Peyer's patch (tissue), 4 donors: ENCODE results near the gene SPACA6. TPM values are rescaled to one million over a fixed set of nuclear protein-coding genes. Genes with fewer than 3 reads are reported as not detected.

Experiments
- DNase-seq, 3 donors: peaks; one replicate each; pipeline ENCODE4 v3.0.0-alpha.2; 2017 to 2019
- H3K27ac ChIP-seq, 4 donors: fragments of 200-600 bp; sonication (generic); one replicate each; pipeline ENCODE4 v1.5.1; 2016 to 2019
- H3K27me3 ChIP-seq, 2 donors: fragments of 200-600 bp; sonication (generic); one replicate each; pipeline ENCODE4 v1.5.1; 2019
- H3K36me3 ChIP-seq, 3 donors: fragments of 200-600 bp; sonication (generic); one replicate each; pipeline ENCODE4 v1.5.1; 2016 to 2019
- H3K4me1 ChIP-seq, 4 donors: fragments of 200-600 bp; sonication (generic); one replicate each; pipeline ENCODE4 v1.5.1; 2016 to 2019
- H3K4me3 ChIP-seq, 4 donors: fragments of 200-600 bp; sonication (generic); 1 replicate in 3 of 4; 2 replicates in 1 of 4; pipeline ENCODE4 v1.5.1; 2016 to 2019; ENCODE audit warnings: mild to moderate bottlenecking in 1 of 4
- H3K9me3 ChIP-seq, 4 donors: fragments of 200-600 bp; sonication (generic); one replicate each; pipeline ENCODE4 v1.5.1; 2016 to 2019; ENCODE audit warnings: mild to moderate bottlenecking in 1 of 4
- POLR2A ChIP-seq, 2 donors: fragments of 450-650 bp; IDR thresholded peaks; one replicate each; pipeline ENCODE4 v1.5.1; 2017; ENCODE audit warnings: antibody characterized with exemption in 2 of 2, mild to moderate bottlenecking in 2 of 2, moderate library complexity in 2 of 2
- total RNA-seq, 4 donors: library from RNA; depleted of rRNA; stranded (reverse); fragments of >200 nt; gene quantifications; one replicate each; pipeline ENCODE4 v1.1.0, GENCODE V29; 2016
- TF ChIP-seq, protein P1 (sequence below), 6 experiments: fragments of 450-650 bp in 4 of 6; fragments of 200-600 bp in 2 of 6; sonication (generic) in 1 of 6; IDR thresholded peaks; one replicate each; pipeline ENCODE4 v1.5.1; 2017 to 2019; ENCODE audit warnings: antibody characterized with exemption in 6 of 6, mild to moderate bottlenecking in 3 of 6, moderate library complexity in 1 of 6

SPACA6 gene
- total RNA-seq, 4 donors from 2014 or later, result 3.0 to 29.7 (median 11.6) TPM

DNA sequence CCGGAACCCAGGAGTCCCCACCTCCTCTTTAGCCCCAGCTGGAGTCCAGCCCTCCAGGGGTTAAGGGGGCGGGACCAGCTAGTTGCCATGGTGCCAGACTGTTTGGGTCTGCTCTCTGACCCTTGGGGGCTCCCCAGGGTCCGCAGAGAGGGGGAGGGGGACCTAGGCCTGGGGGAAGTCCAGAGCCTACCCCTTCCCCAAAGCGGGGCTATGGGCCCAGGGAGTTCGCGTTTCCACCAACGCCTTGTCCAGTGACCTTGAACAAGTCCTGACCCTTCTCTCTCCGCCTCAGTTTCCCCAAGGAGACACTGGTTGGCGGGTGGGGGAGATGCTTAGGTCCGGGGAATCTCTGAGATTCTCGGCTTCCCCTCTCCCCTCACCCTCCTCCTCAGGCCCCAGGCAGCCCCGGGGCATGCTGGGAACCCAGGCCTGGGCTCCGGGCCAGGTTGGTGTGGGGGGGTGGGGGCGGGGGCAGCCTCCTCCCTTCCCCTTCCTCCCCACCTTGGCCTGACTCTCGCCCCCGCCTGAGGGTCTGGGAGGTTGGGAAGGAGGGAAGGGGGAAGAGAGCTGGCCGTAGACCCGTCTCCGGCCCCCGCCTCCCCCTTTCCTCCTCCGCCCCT, 2.6 kb upstream of the SPACA6 start:
- no peak for TF ChIP-seq POLR2A (IDR thresholded peaks at IDR 0.05)
- TF ChIP-seq, protein P1, sequence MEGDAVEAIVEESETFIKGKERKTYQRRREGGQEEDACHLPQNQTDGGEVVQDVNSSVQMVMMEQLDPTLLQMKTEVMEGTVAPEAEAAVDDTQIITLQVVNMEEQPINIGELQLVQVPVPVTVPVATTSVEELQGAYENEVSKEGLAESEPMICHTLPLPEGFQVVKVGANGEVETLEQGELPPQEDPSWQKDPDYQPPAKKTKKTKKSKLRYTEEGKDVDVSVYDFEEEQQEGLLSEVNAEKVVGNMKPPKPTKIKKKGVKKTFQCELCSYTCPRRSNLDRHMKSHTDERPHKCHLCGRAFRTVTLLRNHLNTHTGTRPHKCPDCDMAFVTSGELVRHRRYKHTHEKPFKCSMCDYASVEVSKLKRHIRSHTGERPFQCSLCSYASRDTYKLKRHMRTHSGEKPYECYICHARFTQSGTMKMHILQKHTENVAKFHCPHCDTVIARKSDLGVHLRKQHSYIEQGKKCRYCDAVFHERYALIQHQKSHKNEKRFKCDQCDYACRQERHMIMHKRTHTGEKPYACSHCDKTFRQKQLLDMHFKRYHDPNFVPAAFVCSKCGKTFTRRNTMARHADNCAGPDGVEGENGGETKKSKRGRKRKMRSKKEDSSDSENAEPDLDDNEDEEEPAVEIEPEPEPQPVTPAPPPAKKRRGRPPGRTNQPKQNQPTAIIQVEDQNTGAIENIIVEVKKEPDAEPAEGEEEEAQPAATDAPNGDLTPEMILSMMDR (IDR thresholded peaks at IDR 0.05), result no peak
- H3K27me3 ChIP-seq, result no peaks in the 10 kb centered on the region
- DNase-seq, result peak; percentile 35 to 62 (median 57)
- no peaks in the 10 kb centered on the region for H3K9me3 ChIP-seq
- peak overlapping the region; percentile 53 to 87 (median 62) for H3K4me3 ChIP-seq
- peaks cover 0 to 3% (median 0%) of the 10 kb centered on the region in 3 donors for H3K36me3 ChIP-seq
- peak overlapping the region; percentile 80 to 95 (median 84) for H3K27ac ChIP-seq
- H3K4me1 ChIP-seq, result peaks cover 0 to 20% (median 8%) of the 10 kb centered on the region in 4 donors

DNA sequence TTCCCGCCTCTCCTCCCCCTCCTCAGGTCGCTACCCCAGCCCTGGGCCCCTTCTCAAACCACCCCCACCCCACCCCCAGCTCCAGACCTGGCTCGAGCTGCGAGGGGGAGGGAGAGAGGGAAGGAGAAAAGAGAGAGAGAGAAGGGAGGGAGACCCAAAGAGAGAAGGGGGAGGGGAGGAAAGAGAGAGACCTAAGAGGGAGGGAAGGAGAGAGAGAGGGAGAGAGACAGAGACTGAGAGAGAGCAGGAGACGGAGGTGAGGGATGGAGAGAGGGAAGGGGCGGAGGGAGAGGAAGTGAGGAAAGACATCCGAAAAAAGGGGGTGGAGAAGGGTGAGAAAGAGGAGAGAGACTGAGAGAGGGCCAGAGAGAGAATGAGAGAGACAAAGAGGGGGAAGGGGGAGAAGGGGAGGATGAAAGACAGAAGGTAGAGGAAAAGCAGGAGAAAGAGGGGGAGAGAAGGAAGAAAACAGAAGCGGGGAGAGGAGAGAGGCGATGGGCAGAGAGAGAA, 2.0 kb upstream of the SPACA6 start:
- TF ChIP-seq POLR2A (IDR thresholded peaks at IDR 0.05), result no peak
- TF ChIP-seq, protein P1 (IDR thresholded peaks at IDR 0.05), result no peak
- peak overlapping the region; percentile 53 to 87 (median 62) for H3K4me3 ChIP-seq

DNA sequence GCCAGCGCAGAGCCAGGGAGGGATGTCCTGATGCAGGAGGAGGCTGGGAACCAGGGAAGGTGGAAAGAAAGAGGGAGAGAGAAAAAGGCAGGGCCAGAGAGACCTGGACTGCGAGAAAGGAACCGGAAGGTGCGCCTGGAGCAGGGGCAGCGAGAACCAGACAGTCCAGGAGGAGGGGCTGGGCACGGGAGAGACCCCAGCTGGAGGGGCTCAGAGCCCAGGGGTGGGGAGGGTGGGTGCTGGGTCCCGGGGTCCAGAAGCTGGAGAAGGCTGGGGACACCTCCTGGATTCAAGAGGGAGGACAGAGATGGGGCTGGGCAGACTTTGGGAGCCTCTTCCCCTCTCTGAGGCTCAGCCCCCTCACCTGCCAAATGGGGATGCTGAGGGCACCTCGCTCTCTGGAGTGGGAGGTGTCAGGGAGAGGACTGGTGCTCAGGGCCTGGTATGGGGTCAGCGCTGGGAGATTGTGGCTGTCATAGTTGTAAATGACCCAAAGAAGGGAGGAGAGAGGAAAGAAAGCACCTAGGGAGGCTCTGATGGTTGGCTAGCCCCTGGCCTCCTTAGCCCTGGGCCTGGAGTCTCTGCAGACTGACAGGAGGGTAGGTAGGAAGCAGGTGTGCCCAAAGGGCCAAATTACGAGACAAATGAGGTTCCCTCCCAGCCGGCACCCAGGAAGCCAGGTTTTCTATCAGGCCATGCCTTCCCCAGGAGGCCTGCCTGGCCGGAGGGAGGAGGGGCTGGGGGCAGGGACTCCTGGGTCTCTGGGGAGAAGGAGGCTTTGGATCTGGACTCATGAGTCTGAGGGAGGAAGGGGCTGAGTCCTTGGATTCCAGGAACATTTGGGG, 1.3 kb upstream of the SPACA6 start:
- TF ChIP-seq, protein P1 (IDR thresholded peaks at IDR 0.05), result no peak
- TF ChIP-seq POLR2A (IDR thresholded peaks at IDR 0.05), result no peak

More for the DNA sequence above, 2.0 kb upstream of the SPACA6 start:
- Histone ChIP-seq H3K27ac (peak overlapping the region; percentile 80 to 95 (median 84)), H3K9me3 (no peaks in the 10 kb centered on the region), H3K36me3 (peaks cover 0 to 4% (median 0%) of the 10 kb centered on the region in 3 donors), H3K27me3 (no peaks in the 10 kb centered on the region), H3K4me1 (peaks cover 0 to 20% (median 8%) of the 10 kb centered on the region in 4 donors)
- no peak for DNase-seq

DNA sequence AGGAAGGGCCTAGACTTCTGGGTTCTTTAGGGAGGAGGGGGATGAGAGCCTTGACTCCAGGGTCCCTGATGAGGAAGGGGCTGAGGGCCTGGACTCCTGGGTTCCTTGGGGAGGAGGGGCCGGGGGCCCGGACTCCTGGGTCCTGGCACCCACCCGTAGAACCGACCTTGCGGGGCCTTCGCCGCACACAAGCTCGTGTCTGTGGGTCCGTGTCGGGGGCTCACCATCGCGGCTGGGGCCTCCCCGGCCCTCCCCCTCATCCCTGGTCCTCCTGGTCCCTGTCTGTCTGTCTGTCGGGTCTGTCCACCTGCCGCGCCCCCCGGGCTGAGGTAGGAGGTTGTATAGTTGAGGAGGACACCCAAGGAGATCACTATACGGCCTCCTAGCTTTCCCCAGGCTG, 662 bp upstream of the SPACA6 start:
- peaks cover 0 to 18% (median 8%) of the 10 kb centered on the region in 4 donors for H3K4me1 ChIP-seq
- TF ChIP-seq, protein P1 (IDR thresholded peaks at IDR 0.05), result no peak
- TF ChIP-seq POLR2A (IDR thresholded peaks at IDR 0.05), result no peak
- DNase-seq, result peak in 1 of 3 donors; percentile 32
- no peaks in the 10 kb centered on the region for H3K27me3 ChIP-seq
- no peaks in the 10 kb centered on the region for H3K9me3 ChIP-seq
- H3K27ac ChIP-seq, result no peak overlapping the region
- peaks cover 0 to 4% (median 0%) of the 10 kb centered on the region in 3 donors for H3K36me3 ChIP-seq
- peak overlapping the region in 1 of 4 donors; percentile 87 for H3K4me3 ChIP-seq

More for the DNA sequence above, 1.3 kb upstream of the SPACA6 start:
- no peak for DNase-seq
- peaks cover 0 to 4% (median 0%) of the 10 kb centered on the region in 3 donors for H3K36me3 ChIP-seq
- no peaks in the 10 kb centered on the region for H3K9me3 ChIP-seq
- peak overlapping the region in 1 of 4 donors; percentile 18 for H3K27ac ChIP-seq
- peaks cover 0 to 20% (median 8%) of the 10 kb centered on the region in 4 donors for H3K4me1 ChIP-seq
- no peaks in the 10 kb centered on the region for H3K27me3 ChIP-seq
- H3K4me3 ChIP-seq, result peak overlapping the region in 1 of 4 donors; percentile 87

DNA sequence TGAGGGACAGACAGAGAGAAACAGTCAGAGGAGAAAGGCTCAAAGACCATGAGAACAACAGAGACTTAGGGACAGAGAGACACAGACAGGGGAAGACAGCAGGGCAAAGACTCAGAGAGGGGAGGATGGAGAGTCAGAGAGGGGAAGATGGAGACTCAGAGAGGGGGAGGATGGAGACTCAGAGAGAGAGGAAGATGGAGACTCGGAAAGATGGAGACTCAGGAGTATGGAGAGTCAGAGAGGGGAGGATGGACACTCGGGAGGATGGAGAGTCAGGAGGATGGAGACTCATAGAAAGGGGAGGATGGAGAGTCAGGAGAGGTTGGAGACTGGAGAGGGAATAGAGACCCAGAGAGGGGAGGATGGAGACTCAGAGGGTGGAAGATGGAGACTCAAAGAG, 689 bp downstream of the SPACA6 start:
- no peak overlapping the region for H3K4me3 ChIP-seq
- peaks cover 0 to 16% (median 7%) of the 10 kb centered on the region in 4 donors for H3K4me1 ChIP-seq
- no peak overlapping the region for H3K27ac ChIP-seq
- no peaks in the 10 kb centered on the region for H3K9me3 ChIP-seq
- TF ChIP-seq POLR2A (IDR thresholded peaks at IDR 0.05), result no peak
- no peaks in the 10 kb centered on the region for H3K27me3 ChIP-seq
- peaks cover 0 to 4% (median 0%) of the 10 kb centered on the region in 3 donors for H3K36me3 ChIP-seq
- no peak for DNase-seq
